Stimulated activated CD8-positive, alpha-beta memory T cell treated with anti-CD3 and anti-CD28 coated beads, Interleukin-7, amount 100 ng/mL, for 48 hours (primary cell): ENCODE measurements around the gene FSTL4.

ENCODE experiments used
- DNase-seq, 2 donors: peaks; one replicate each; pipeline ENCODE4 v3.0.0-alpha.2; 2020; ENCODE audit warnings: low read depth in 1 of 2; ENCODE audit errors: extremely low read depth in 1 of 2

FSTL4 gene

DNA sequence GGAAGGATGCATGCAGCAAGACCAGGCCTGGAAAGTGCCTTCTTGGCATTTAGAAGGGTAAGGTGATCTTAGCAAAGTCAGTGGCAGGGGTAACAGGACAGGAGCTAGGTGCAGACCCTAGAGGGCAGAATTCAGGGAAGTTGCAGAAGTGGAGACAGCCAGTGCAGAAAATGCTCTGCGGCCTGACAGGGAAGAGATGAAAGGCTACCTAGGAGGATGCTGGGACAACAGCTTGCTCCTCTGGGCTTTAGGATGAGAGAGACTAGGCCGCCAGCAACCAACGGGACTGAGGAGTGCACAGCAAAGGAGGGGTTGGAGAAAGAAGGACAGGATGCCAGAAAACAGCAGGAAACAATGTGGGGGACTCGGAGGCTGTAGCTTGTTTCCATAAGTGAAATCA lies 219.9 kb downstream of the FSTL4 start:
- no peak for DNase-seq

DNA sequence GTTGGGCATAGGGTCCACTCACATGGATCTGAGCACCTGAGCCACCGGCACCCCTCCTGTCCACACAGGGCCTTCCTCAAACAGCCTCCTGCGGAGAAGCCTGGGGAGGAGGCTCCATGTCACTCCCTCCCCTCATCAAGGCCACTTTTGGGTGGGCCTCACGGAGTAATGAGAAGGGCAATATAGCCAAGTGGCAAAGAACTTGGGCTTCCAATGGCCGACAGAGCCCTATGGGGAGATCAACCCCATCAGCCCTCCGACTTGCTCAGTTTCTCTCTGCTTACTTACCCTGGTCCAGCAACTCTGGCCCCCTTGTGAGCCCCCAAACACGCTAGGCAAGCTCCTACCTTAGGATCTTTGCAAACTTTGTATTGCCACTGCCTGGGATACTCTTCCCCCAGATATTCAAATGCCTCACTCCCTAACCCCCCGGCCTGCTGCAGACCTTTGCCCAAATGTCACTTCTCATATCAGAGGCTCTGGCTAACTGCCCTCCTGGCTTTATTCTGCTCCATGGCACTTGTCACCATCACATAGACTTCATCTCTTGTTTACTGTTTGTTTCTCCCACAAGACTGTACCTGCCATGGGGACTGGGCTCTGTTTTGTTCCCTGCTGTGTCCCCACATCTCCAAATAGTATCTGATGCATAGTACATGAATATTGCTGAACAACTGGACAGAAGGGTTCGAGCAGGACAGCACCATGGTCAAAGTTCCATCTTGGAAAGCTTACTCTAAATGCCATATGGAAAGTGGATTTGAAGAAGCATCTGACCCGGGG lies 220.8 kb downstream of the FSTL4 start:
- no peak for DNase-seq

DNA sequence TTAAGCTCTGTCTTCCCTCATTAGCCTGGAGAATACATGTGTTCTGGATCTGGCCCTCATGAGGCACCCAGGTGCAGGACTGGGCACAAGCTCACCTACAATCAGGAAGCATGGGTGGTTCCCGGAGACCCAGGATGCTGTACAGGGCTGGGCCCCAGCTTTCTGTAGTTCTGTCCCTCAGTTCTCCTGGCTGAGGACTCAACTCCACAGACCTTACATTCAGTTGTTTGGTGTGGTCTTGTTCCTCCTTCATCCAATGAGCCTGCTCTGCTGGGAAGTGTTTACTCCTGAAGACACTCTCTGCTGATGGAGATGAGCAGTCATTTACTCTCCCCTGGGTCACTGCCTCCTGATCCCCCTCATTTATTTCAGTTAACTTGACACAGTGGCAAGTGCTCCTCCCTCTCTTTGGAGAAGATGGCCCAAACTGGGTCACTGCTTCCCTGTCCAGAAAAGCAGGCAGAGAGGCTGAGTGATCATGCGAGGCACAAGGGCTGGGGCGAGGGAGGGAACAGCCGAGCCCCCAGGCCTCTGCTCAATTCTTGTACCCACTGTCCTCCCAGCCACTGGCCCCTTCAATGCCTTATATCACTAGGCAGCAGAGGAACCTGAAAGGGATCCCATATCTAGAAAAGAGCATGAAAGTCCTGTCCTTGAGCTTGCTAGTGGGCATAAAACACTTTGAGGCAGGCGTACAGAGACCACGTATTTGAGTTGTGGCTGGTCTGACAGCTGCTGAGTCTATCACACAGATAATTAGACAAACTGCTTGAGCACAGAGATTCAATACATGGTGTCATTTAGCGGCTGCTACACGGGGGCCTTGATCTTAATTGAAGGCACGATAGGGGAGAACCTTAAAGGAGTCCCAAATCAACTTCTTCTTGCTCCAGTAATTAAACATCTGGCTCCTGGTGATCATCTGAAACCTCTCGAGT lies 221.7 kb downstream of the FSTL4 start:
- DNase-seq = no peak

DNA sequence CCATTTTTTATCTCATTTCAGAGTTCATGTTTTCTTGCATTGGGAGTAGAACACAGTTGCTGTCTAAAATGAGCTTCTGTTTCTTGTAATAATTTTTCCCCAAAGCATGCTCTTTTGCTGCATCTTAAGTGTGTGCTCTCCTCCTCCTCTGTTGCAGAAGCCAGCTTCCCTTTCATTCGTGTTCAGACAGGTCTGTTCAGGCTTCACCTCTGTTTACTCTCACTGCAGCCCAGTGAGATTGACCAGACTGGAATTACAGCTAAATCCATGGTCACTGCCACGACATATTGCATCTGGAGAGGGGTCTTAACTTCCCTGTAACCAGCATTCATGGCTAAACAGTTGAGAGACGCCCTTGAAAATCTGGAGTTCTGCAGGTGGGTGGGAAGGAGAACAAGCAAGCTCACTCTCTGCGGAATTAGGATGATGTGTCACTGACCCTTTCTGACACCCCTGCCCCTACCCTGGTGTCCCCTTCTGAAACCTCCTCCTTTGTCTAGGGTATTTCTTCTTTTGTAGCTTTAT lies 223.2 kb downstream of the FSTL4 start:
- no peak for DNase-seq

DNA sequence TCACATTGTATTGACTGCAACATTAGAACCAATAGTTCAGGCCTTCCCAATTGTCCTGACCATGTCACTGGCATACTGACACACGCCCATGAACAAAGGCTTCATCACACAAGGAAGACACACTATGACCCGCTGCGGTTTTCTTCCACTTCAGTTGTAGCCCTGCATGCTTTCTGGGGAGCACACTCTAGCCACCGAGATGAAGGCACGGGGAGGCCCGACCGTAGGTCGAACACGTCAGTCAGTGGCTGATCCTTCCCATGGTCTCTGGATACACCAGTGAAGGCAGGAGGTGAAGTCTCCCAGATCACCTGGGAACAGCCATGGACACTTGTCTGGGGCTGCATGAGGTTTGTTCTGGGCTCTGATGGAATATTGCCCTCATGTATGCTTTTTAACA lies 224.7 kb downstream of the FSTL4 start:
- DNase-seq = no peak

DNA sequence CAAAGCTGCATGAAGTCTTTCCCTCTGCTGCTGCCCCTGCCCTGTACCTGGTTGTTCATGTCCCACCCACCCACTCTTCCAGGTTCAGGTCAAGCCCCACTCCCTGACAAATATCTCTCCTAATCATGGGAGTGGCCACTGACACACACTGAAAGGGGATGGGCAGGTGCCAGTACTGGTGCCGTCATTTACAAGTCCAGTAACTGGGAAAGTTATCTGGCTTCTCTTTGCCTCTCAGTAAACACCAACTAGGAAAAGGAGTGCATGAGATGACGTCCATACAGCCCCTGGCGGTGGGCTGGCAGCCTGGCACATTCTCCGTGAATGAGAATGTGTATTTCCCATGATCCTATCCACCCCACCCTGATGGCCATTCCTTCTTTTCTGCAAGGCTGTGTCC lies 225.2 kb downstream of the FSTL4 start:
- no peak for DNase-seq

DNA sequence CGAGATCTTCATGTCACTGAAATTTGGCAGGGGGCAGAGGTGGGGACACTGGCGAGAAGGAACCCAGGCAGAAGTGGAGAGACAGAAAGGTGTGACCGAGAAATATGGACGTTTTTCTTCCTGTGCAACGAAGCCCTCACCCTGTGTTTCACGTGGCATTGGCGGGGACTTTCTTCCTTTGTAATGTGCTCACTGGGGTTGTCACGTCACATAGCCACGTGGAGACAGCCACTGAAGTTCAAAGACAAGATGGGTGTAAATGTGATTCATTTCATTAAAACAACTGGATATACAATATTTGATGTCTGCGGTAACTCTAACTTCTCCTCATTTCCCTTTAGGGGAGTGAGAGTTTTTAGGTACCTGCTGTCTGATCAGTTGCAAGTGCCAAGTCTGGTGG lies 225.7 kb downstream of the FSTL4 start:
- DNase-seq = no peak

DNA sequence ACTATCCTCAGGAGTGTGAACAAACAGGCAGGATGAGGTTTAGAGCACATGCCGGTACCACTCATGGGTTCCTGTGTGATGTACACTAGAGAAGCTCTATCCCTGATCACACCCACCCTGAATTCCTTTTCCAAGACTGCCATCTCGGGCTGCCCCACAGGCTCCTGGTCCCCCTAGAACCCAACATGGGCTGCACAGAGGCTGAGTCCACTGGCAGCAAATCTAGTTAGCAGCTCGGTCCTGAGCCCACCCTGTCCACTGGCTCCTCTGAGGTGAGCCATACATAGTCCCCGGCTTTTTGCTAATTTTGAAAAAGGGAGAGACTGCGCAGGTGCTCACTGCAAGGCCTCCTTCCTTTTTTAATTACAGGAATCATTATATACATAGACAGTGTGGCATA lies 227.0 kb downstream of the FSTL4 start:
- DNase-seq = no peak

DNA sequence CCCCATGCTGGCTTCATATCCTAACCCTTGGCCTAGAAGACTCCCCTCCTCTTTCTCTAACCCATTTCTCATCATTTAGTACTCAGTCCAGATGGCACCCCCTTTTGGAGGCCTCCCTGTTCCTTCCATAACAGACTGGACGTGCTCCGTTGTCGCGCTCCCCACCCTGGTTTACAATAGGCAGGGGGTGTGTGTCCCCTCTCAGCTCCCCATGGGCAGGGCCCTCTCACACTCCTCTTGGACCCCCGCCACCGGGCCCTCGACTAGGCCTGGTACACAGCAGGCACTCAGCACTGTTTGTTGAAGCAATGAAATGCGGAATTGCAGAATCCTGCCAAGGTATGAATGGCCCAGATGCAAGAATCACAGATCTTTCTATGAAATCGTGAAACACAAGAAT lies 227.4 kb downstream of the FSTL4 start:
- no peak for DNase-seq

DNA sequence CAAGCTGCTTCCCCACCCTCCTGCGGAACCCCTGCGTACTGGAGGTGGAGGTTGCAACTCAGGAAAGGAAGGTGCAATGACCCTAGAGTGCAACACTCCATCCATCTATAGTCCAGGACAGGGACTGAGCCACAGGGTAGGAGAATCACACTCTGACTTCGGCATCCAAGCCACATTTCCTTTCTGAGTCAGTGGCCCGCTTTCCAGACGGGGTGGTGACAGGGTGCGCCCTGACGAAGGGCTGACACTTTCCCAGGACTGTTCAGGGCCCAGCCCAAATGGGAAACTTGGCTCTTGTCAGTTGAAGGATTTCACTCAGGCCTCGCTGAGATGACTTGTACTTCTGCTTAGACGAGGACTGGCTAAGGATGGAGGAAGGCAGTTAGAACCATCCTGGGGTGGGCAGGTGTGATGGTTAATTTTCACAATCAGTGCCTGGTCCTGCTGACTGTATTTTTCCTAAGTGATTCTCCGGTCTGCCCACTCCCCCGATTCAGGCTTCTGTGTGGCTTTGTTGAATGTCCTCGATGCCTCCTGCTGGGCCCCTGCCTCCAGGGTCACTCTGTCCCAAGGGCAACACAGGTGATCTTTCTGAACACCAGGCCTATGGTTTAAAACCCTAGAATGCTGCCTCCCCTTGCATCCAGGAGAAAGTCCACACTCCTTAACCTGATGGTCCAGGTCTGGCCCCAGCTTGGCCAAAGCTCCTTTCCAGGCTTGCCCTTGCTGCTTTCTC lies 228.1 kb downstream of the FSTL4 start:
- no peak for DNase-seq

DNA sequence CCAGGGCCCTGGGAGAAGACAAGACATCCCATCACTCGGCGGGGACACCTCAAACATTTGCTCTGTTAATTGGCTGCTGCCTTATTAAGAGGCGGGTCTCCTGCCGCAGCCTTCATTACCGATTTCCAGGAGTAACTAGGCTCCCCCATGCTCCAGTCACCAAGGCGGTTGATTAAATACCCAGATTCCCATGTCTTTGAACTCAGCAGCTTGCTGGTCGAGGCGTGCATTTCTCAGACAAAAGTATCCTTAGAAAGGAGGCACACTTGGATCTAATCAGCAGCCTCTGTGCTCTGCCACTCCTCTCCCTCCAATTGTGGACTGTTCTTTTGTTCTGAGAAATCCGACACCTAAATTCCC lies 228.8 kb downstream of the FSTL4 start:
- no peak for DNase-seq

DNA sequence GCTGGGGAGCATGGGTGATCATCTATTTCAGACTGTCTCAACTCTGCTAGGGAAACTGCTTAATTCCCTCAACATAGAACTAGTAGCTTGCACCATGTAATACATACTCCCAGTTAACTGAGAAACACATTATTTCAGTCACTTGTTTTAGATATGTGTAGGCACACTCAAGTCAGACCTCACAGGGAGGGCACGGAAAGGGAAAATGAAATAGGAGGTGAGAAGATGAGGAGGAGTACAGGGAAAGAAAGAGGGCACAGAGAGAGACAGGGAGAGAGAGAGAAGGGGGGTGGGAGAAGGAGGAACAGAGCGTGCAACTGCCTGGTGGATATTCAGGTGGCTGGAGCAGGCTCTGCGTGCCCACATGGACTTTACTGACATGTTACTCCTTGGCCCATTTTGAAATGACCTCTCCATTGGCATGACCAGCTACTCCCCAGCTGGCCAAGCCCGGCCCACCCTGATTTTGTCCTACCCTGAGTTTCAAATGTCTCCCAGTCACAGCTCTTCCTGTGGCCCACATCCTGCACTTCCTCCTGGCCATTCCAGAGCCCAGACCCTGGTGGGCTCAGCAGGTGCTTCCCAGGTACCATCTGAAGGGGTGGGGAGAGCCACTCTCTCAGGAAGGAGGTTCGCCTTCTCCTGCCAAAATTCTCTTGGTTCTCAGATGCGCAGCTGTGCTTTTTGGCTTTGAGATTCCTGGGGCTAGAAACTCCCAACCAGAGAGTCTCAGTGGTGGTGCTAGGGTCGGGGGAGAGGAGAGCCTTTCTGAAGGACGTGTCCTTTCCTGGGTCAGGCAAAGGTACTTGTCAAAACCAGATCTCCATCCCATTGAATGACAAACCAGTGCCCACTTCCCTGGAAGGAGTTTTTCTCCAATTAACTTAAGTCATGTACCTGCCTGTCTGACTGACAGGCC lies 229.4 kb downstream of the FSTL4 start:
- no peak for DNase-seq

DNA sequence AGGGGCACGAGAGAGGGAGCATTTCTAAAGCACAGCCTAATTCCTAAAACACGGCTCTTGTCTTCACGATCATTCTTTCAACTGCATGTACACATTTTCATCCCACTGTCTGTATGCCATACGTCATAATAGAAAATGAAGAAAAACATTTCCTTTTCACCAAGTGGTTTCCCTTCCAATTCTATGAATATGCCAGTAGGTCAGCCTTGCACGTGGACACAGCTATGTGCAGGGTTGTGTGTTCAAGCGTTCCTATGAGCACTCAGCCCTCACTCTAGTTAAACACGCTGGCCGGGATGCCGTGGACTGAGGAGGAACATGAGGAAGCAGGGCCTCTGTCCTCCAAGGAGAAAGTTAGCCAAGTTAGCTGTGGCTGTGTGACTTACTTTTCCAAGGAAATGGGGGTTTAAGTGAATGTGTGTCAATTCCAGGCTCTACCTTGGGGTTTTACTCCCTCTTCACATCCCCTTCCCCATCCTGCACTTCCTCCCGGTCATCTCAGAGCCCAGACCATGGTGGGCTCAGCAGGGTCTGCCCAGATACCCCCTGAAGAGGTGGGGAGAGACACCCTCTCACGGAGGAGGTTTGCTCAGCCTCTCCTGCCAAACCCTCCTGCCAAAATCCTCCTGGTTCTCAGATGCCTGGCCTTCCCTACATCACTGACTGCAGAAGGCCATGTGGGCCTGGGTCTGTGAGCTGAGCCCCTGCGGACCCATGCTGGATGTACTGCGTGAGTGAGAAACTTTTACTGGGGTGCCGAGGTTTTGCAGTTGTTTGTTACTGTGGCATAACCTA lies 230.6 kb downstream of the FSTL4 start:
- DNase-seq = no peak

DNA sequence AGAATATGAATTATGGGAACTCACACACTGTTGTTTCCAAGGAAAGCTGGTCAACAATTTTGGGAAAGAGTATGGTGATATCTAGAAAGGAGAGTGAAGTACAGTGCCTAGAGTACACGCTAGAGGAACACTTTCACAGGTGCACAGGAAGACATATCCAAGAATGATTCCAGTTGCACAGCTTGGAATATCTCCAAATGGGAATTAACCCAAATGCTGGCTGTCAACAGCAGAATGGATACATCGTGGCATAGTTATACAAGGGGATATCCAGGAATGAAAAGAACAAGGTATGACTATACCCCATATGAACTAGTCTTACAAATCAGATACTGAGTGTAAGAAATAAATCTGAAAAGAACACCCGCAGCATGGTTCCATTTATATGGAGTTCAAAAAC lies 231.3 kb downstream of the FSTL4 start:
- DNase-seq = no peak

DNA sequence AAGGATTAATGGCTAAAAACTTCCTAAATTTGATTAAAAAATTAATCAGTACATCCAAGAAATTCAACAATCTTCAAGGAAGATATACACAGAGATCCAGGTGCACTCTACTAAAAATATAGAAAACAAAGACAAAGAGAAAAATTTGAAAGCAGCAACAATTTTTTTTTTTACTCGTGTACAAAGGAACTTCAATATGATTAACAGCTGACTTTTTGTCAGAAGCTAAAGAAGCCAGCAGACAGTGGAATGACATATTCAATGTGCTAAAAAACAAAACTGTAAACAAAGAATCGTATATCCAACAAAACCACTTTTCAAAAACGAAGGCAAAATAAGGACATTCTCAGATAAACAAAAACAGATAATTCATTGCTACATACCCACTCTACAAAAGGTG lies 234.6 kb downstream of the FSTL4 start:
- no peak for DNase-seq

DNA sequence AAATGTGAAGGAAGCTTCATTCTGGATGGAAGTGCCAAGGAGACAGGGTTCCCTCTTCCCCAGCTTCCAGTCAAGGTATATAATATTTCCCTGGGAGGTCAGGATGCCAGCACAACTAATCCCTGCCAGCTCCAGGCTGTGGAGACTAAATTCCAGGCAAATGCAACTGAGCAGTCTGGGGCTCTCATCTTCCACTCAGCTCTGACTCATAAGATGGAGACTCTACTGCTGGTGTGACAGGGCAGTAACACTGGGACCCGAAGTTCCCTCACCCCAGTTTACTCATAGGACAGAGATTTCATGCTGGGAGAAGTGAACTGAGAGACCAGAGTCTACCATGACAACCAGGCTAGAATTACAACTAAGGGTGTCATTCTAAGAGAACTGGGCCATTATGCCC lies 235.4 kb downstream of the FSTL4 start:
- no peak for DNase-seq

DNA sequence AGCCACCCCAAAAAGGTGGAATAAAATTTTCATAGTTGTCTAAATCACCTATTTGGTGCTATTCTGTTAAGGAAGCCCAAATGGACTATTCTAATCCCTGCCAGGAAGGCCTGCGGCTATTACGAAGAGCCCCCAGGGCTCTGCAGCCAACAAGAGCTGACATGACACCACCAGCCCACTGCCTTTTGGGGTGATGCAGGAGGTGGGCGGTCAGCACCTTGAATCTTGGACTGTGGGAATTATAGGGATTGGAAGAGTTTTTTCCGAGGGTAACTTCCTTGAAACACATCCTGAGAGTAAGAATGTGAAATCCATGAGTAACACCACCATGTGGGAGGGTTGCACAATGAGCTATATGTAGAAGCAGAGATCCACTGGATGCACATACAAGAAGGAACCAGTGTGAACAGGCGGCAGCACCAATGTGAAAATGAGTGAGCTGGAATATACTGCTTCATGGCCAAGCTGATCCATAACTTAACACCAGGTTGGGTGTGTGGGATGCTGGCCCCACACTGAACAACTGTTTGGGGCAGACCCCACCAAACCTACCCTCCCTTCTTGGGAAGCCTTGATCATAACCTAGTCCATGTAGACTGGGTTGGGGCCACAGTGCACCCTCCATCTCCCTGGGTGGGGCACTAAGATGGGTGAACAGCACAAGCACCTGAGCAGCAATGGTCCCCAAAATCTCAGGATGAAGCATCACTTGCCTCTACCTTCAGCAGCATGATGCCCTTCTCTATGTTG lies 239.0 kb downstream of the FSTL4 start:
- no peak for DNase-seq

DNA sequence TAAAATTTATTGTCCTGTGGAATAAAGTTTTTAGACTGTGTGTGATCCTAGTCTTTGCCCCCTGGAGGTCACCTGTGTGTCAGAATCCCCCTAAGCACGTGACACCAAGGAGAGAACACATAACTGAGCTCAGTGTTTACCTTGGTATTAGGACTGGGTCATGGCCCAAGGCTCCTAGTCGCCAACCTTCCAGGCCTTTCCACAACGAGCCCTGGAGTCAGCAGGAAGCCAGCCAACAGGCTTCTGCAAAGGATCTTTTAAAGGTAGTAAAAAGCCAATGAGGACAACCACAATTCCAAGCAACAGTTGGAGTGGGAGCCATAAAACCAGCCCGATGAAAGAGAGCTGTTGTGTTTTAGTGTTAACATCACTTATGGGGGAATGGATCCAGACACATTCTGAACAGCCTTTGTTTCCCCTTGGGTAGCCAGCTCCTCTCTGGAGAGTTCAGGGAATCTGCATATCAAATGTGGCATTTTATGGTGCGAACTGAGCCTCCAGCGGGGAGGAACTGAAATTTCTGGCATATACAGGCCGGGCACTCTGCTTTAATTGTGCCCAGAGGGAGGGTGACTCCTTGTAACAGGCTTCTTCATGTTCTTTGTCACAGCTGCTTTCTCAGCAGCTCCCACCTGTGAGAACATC lies 239.9 kb downstream of the FSTL4 start:
- DNase-seq = no peak
